GM10248 (cell line): ENCODE data around the gene FSTL4.

Experiments
- CTCF ChIA-PET: fragments of 300-600 bp; sonication (Branson Sonifier 250); formaldehyde crosslinking; extraction: SDS; loops from one replicate; lab custom pipeline; 2021; ENCODE audit warnings: antibody characterized with exemption; lab: Yijun Ruan, JAX
- POLR2A ChIA-PET: fragments of 350-650 bp; sonication (Branson Sonifier 250); formaldehyde crosslinking; extraction: SDS; loops from one replicate; lab custom pipeline; 2020; ENCODE audit warnings: antibody characterized with exemption; lab: Yijun Ruan, JAX
- DNase-seq: peaks from one replicate; pipeline ENCODE4 v3.0.0; 2012; ENCODE audit errors: extremely low spot score
- TF ChIP-seq, protein P1 (sequence below): IDR thresholded peaks from 2 replicates; pipeline ENCODE4 v1.5.1; 2012; ENCODE audit warnings: mild to moderate bottlenecking, low read depth; ENCODE audit errors: extremely low read depth, missing control alignments, control extremely low read depth

The FSTL4 gene

DNA sequence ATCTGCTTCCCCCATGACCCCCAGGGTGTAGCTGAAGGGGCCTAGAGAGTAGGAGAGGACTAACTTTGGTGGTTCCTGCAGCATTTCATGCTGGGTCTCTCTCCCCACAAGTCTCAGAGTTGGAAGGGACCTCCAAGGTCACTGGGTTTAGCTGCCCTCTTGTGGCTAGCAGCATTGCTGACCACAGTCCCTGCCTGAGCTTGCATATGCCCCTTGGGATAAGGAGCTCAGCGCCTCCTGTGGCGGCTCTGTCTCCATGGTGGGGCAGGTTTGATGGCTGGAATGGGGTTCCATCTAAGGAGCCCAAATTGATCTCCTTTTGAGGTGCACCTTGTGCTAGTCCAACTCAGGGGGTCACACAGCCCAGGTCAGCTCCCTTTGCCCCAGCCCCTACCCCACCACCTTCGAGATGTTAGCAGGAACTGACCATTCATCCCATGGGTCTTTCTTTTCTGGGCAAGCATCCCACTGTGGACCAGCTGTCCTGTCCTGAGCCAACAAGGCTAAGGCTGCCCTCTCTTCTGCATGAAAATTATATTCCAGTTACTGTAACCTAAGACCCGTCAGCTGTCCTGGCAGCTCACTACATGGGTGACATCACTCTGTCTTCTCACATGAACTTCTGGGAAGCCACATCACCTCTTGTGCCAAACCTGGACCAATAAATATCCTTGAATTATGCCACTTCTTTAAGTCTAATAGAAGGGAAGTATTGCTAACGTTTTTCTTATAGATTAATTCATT lies 364.3 kb downstream of the FSTL4 start:
- CTCF ChIA-PET: interaction anchor here (0.8 to 4.8 kb wide), 14 partner anchors 9 to 196 kb away, joined by 3 to 28 read pairs (median 3); partner anchors contain the start of gene HSPA4
- no peak for DNase-seq
- TF ChIP-seq, protein P1, sequence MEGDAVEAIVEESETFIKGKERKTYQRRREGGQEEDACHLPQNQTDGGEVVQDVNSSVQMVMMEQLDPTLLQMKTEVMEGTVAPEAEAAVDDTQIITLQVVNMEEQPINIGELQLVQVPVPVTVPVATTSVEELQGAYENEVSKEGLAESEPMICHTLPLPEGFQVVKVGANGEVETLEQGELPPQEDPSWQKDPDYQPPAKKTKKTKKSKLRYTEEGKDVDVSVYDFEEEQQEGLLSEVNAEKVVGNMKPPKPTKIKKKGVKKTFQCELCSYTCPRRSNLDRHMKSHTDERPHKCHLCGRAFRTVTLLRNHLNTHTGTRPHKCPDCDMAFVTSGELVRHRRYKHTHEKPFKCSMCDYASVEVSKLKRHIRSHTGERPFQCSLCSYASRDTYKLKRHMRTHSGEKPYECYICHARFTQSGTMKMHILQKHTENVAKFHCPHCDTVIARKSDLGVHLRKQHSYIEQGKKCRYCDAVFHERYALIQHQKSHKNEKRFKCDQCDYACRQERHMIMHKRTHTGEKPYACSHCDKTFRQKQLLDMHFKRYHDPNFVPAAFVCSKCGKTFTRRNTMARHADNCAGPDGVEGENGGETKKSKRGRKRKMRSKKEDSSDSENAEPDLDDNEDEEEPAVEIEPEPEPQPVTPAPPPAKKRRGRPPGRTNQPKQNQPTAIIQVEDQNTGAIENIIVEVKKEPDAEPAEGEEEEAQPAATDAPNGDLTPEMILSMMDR: peak; percentile 21
- POLR2A ChIA-PET: no interaction called here

- POLR2A ChIA-PET: no interaction called here
- CTCF ChIA-PET: interaction anchor here (1.0 to 4.8 kb wide), 11 partner anchors 8 to 195 kb away, joined by 3 to 28 read pairs (median 3); partner anchors contain the start of gene HSPA4
- TF ChIP-seq, protein P1: no peak
- no peak for DNase-seq
Measured at GRCh38 chr5:133247151-133247709, 365.1 kb downstream of the FSTL4 start.

- TF ChIP-seq, protein P1: no peak
- CTCF ChIA-PET: interaction anchor here (1.1 to 4.8 kb wide), 5 partner anchors 8 to 134 kb away, joined by 3 to 28 read pairs (median 3); no protein-coding TSS in a partner anchor
Measured at GRCh38 chr5:133246376-133247150, 365.8 kb downstream of the FSTL4 start.

DNA sequence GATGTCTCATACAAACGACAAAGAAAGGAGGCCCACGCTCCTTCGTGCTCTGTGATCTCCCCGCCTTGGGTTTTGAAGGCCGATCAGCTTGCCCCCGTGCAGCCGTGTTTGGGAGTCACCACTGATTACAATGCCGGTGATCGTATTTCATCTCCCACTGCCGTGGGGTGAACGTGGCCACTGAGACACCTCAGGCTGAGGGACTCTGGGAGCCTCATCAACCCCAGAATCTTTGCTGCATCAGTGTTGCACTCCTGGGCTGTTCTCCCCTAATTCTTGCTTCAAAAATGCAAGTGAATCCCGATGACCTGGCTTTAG lies 366.3 kb downstream of the FSTL4 start:
- TF ChIP-seq, protein P1: no peak
- CTCF ChIA-PET: interaction anchor here (1.1 to 4.8 kb wide), 7 partner anchors 9 to 134 kb away, joined by 3 to 28 read pairs (median 3); no protein-coding TSS in a partner anchor
- POLR2A ChIA-PET: no interaction called here
- no peak for DNase-seq

More at GRCh38 chr5:133246376-133247150, 365.8 kb downstream of the FSTL4 start:
- POLR2A ChIA-PET: no interaction called here
- no peak for DNase-seq

GRCh38 chr5:133245191-133246052 lies 366.9 kb downstream of the FSTL4 start:
- POLR2A ChIA-PET: no interaction called here
- TF ChIP-seq, protein P1: no peak
- CTCF ChIA-PET: interaction anchor here (1.1 to 4.8 kb wide), 7 partner anchors 10 to 133 kb away, joined by 3 to 28 read pairs (median 4); no protein-coding TSS in a partner anchor
- no peak for DNase-seq
